Colonic mucosa (tissue), 4 donors: ENCODE measurements around the gene ZFAND3. TPM values are rescaled to one million over a fixed set of nuclear protein-coding genes. Genes with fewer than 3 reads are reported as not detected.

Experiments used
- DNase-seq: peaks from one replicate; pipeline ENCODE4 v3.0.0-alpha.2; 2020
- H3K27ac ChIP-seq: fragments of 200-600 bp; one replicate; pipeline ENCODE4 v1.8.0; 2021
- H3K27me3 ChIP-seq: fragments of 200-600 bp; one replicate; pipeline ENCODE4 v1.8.0; 2021
- H3K36me3 ChIP-seq: fragments of 200-600 bp; one replicate; pipeline ENCODE4 v1.8.0; 2021
- H3K4me1 ChIP-seq: fragments of 200-600 bp; one replicate; pipeline ENCODE4 v1.8.0; 2021; ENCODE audit warnings: mild to moderate bottlenecking
- H3K4me3 ChIP-seq: fragments of 200-600 bp; one replicate; pipeline ENCODE4 v1.8.0; 2021
- H3K9ac ChIP-seq, 2 donors: one replicate each; pipeline ENCODE4 v1.7.0; 2013; ENCODE audit warnings: control low read depth in 2 of 2, low read depth in 2 of 2, low read length in 2 of 2
- H3K9me3 ChIP-seq: fragments of 200-600 bp; one replicate; pipeline ENCODE4 v1.8.0; 2021
- intact Hi-C: fragments of 100-400 bp; cut with DNase I; formaldehyde crosslinking; loops from one replicate; pipeline ENCODE4 v1.14.1; 2022
- total RNA-seq, 2 donors: library from RNA; stranded (reverse); fragmentation: NEBNext Ultra II Directional in 1 of 2; extraction: Animal tissue kit (Norgen Biotek cat#: 25700) in 1 of 2; gene quantifications; one replicate each; pipeline ENCODE4 v1.2.1, GENCODE V29; 2021
- TF ChIP-seq, protein P1 (sequence below): fragments of 200-600 bp; IDR thresholded peaks from one replicate; pipeline ENCODE4 v1.8.0; 2022; ENCODE audit warnings: antibody characterized with exemption, mild to moderate bottlenecking
- donor health status: healthy.
- donor health status: DM: no; HTN: no; CAD: no.
- donor health status: DM: no; HTN: no; CAD: no.

Gene ZFAND3
- total RNA-seq, 2 donors from 2014 or later, result 42.0 to 96.8 TPM

DNA sequence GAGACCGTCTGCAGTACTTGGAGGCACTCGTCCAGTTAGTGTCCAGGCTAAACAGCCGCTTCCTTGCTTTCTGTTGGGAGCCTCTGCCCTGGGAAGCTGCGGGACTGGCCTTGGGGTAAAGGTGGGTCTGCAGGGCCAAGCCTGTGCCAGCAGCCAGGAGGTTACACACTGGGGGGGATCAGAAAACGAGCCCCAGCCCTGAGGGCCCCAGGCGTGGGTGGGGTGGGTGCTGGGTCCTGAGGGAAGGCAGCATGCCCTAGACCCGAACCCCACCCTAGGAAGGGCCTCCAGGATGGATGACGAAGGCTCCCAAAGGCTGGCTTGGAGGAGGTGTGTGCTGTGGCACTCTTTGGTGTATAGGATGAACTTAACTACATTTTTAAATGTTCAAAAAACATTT, 335.2 kb downstream of the ZFAND3 start:
- Histone ChIP-seq H3K4me3 (no peak overlapping the region), H3K9me3 (no peaks in the 10 kb centered on the region), H3K36me3 (no peaks in the 10 kb centered on the region), H3K4me1 (no peaks in the 10 kb centered on the region), H3K9ac (no peak overlapping the region), H3K27ac (no peak overlapping the region), H3K27me3 (no peaks in the 10 kb centered on the region)
- TF ChIP-seq, protein P1, sequence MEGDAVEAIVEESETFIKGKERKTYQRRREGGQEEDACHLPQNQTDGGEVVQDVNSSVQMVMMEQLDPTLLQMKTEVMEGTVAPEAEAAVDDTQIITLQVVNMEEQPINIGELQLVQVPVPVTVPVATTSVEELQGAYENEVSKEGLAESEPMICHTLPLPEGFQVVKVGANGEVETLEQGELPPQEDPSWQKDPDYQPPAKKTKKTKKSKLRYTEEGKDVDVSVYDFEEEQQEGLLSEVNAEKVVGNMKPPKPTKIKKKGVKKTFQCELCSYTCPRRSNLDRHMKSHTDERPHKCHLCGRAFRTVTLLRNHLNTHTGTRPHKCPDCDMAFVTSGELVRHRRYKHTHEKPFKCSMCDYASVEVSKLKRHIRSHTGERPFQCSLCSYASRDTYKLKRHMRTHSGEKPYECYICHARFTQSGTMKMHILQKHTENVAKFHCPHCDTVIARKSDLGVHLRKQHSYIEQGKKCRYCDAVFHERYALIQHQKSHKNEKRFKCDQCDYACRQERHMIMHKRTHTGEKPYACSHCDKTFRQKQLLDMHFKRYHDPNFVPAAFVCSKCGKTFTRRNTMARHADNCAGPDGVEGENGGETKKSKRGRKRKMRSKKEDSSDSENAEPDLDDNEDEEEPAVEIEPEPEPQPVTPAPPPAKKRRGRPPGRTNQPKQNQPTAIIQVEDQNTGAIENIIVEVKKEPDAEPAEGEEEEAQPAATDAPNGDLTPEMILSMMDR, result no peak
- DNase-seq, result no peak
- intact Hi-C loops, result no loop called here

GRCh38 chr6:38155144-38155543, 335.6 kb downstream of the ZFAND3 start:
- H3K36me3 ChIP-seq, result no peaks in the 10 kb centered on the region
- no peaks in the 10 kb centered on the region for H3K9me3 ChIP-seq
- H3K4me3 ChIP-seq, result no peak overlapping the region
- no peak for DNase-seq
- H3K27ac ChIP-seq, result no peak overlapping the region
- TF ChIP-seq, protein P1, result no peak
- intact Hi-C loops, result no loop called here
- no peaks in the 10 kb centered on the region for H3K27me3 ChIP-seq
- H3K4me1 ChIP-seq, result no peaks in the 10 kb centered on the region
- no peak overlapping the region for H3K9ac ChIP-seq

DNA sequence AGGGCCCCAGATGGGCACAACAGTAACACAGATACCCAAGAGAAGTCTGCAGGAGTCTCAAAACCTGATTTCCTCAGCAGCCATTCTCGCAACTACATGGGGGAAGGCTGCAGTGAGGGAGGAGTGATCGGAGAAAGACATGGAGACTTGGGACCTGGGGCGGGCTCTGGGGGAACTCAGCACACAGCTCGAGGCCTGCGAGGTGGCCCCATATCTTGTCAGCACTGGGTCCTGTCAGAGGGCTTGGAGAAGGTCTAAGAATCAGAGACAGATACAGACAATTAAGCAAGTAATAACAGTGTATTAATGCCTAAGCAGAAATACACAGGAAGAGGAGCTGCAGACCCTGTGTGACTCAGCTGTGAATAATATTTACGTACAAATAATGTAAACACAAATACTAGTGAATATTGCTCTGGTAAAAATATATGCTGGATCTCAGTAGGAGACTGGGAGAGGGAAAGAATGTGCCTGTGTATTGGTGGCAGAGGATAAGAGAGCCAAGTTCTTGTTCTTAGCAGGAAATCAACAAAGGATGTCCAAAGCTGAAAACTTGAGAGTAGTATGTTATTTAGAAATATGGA, 336.2 kb downstream of the ZFAND3 start:
- no peaks in the 10 kb centered on the region for H3K4me1 ChIP-seq
- TF ChIP-seq, protein P1, result no peak
- no peaks in the 10 kb centered on the region for H3K36me3 ChIP-seq
- intact Hi-C loops, result no loop called here
- no peak for DNase-seq
- no peaks in the 10 kb centered on the region for H3K27me3 ChIP-seq
- no peak overlapping the region for H3K4me3 ChIP-seq
- no peaks in the 10 kb centered on the region for H3K9me3 ChIP-seq
- no peak overlapping the region for H3K27ac ChIP-seq
- H3K9ac ChIP-seq, result no peak overlapping the region

GRCh38 chr6:38156818-38157565, 337.5 kb downstream of the ZFAND3 start:
- Histone ChIP-seq H3K36me3 (no peaks in the 10 kb centered on the region), H3K9me3 (no peaks in the 10 kb centered on the region), H3K9ac (no peak overlapping the region), H3K27ac (no peak overlapping the region), H3K4me1 (no peaks in the 10 kb centered on the region), H3K4me3 (no peak overlapping the region), H3K27me3 (no peaks in the 10 kb centered on the region)
- no peak for DNase-seq
- intact Hi-C loops, result no loop called here
- TF ChIP-seq, protein P1, result no peak

GRCh38 chr6:38157905-38158304, 338.4 kb downstream of the ZFAND3 start:
- Histone ChIP-seq H3K4me3 (no peak overlapping the region), H3K9ac (no peak overlapping the region), H3K4me1 (no peaks in the 10 kb centered on the region), H3K27ac (no peak overlapping the region), H3K9me3 (no peaks in the 10 kb centered on the region), H3K36me3 (no peaks in the 10 kb centered on the region), H3K27me3 (no peaks in the 10 kb centered on the region)
- DNase-seq, result no peak
- TF ChIP-seq, protein P1, result no peak
- intact Hi-C loops, result no loop called here
